Measurements from ENCODE around the gene ARID5A. TPM values are rescaled to one million over a fixed set of nuclear protein-coding genes. Genes with fewer than 3 reads are reported as not detected.
A peak's percentile ranks its signal among the peaks of the same experiment; 100 is the strongest.

ARID5A gene
- total RNA-seq, 2 donors from 2014 or later, result 424 to 433 TPM

DNA sequence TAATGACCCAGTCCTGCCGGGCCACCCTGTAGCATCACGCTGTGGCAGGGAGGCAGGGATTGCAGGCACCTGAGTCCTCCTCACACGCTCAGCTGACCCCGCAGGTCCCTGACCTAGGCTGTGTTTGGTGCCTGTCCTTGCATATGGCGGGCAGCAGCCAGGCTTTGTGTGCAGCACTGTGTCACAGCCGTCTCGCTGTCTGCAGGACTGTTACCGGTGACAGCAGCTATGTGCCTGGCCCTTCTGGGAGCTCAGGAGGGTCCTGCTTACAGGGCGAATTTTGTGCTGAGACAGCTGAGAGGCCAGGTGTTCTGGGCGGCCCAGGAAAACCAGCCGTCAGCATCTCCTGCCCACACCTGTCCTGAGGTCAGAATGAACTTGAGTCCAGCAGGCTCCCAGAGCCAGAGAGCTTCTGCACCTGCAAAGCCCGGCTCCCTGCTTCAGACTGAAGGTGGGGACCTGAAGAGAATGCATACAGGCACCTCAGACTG, 10.4 kb upstream of the ARID5A start:
- H3K4me3 Mint-ChIP-seq, result peak overlapping the region; percentile 83 to 94
- DNase-seq (no peak), ATAC-seq (replicated peaks in 1 of 2) (no peak)
- H3K4me1 Mint-ChIP-seq (ENCODE audit: low read depth), result peaks cover 94% of the 10 kb centered on the region
- no peaks in the 10 kb centered on the region for H3K27me3 Mint-ChIP-seq (ENCODE audit: low read depth)
- H3K27ac Mint-ChIP-seq, result peak overlapping the region; percentile 46
- H3K9me3 Mint-ChIP-seq, result no peaks in the 10 kb centered on the region
- no peaks in the 10 kb centered on the region for H3K36me3 Mint-ChIP-seq (ENCODE audit: insufficient read depth in 2 of 2)

DNA sequence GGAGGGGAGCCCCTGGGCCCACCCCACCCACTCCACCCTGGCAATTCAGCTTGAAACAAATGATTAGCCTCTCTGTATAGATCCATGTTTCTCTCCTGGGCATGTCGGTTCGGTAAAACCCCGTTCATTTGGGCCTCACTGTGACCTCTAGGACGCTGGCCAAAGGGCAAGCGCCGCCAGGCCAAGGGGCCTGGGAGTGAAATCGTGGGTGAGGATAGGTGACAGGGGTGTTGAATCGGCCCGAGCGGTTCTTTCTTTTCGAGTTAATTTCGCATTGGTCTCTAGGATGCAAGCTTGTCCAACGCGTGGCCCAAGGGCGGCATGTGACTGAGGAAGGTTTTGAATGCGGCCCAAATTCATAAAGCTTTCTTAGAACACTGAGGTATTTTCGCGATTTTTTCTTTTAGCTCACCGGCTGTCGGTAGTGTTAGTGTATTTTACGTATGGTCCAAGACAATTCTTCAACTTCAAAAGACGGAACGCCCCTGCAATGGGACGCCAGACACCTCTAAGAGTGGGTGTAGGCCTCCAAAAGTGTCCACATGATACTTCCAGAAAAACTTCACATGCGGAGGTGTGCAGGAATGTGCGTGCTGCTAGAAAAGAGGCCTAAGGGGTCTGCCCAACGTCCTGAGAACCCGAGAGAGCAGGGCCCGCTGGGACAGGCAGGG, 9.8 kb upstream of the ARID5A start:
- H3K27me3 Mint-ChIP-seq (ENCODE audit: low read depth), result no peaks in the 10 kb centered on the region
- H3K4me3 Mint-ChIP-seq, result peak overlapping the region; percentile 83 to 94
- DNase-seq, result no peak
- peak overlapping the region; percentile 96 for H3K27ac Mint-ChIP-seq
- H3K36me3 Mint-ChIP-seq (ENCODE audit: insufficient read depth in 2 of 2), result no peaks in the 10 kb centered on the region
- H3K9me3 Mint-ChIP-seq, result no peaks in the 10 kb centered on the region
- H3K4me1 Mint-ChIP-seq (ENCODE audit: low read depth), result peaks cover 94% of the 10 kb centered on the region
- no peak for ATAC-seq (replicated peaks in 1 of 2)

DNA sequence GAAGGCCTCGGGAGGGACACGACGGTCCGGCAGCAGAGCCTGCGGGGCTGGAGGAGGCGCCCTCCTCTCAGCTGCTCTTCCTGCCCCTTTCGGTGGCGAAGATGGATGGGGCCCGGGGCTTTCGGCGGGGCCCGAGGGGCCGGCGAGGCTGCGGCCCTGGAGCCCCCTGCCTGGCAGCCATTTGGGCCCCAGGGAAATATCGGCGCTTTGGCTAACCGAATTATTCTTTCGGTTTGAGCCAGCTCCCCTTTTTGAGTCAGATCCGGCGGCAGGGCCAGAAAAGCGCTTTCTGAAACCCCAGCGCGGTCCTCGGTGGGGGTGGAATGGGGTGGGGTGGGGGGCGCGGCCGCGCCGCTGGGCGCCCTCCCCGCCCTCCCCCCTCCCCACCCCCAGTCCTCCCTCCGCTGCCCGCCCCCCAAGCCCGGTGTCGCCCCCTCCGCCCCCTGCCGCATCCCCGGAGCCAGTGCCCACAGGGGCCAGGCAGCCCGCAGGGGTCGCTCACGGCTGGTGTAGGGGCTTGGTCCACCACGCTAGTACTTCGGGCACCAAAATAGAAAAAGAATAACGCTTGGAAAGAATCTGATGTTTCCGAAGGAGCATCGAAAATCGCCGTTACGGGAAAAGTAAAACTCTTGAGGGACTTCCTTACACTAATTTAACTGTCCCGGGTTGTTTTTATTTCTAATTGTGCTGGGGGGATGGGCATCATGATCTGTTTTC, 9.1 kb upstream of the ARID5A start:
- H3K27me3 Mint-ChIP-seq (ENCODE audit: low read depth), result no peaks in the 10 kb centered on the region
- H3K4me1 Mint-ChIP-seq (ENCODE audit: low read depth), result peaks cover 94% of the 10 kb centered on the region
- peak overlapping the region; percentile 83 to 94 for H3K4me3 Mint-ChIP-seq
- peak; percentile 22 for ATAC-seq (replicated peaks in 1 of 2)
- no peaks in the 10 kb centered on the region for H3K9me3 Mint-ChIP-seq
- H3K36me3 Mint-ChIP-seq (ENCODE audit: insufficient read depth in 2 of 2), result no peaks in the 10 kb centered on the region
- peak; percentile 87 to 90 for DNase-seq
- peak overlapping the region; percentile 96 for H3K27ac Mint-ChIP-seq

DNA sequence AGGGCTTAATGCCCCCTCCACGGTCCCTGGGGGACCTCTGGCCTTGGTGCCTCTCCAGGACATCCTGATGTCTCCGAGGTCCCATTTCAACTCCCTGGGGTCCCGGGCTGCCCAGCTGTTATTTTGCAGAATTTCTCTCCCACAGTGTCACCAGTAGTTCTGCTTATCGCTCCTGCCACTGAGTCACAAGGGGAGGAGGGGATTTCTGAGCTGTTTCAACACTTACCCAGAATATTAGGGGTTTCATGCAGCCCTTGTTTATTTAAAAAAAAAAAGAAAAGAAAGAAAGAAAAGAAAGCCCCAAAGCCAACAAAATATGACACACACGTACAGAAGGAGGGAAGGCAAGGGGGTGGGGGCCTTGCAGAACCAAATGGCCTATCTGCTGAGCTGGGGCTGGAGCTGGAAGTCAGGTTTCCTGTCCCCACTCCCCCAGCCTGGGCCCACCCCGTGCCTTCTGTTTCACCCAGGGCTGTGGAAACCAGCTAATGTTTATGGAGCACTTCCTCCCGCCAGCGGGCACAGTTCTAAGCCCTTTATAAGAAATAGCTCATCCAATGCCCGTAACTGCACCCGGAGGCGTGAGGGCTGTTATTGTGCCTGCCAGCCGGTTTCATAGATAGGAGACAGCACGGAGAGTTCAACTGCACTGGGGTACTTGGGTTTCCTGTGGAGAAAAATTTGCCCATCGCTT, 8.4 kb upstream of the ARID5A start:
- H3K27me3 Mint-ChIP-seq (ENCODE audit: low read depth), result no peaks in the 10 kb centered on the region
- H3K36me3 Mint-ChIP-seq (ENCODE audit: insufficient read depth in 2 of 2), result no peaks in the 10 kb centered on the region
- peaks cover 94% of the 10 kb centered on the region for H3K4me1 Mint-ChIP-seq (ENCODE audit: low read depth)
- ATAC-seq (replicated peaks in 1 of 2), result peak; percentile 52 to 64
- H3K27ac Mint-ChIP-seq, result peak overlapping the region; percentile 92
- no peaks in the 10 kb centered on the region for H3K9me3 Mint-ChIP-seq
- DNase-seq, result peak; percentile 83 to 89
- peak overlapping the region; percentile 83 to 94 for H3K4me3 Mint-ChIP-seq

DNA sequence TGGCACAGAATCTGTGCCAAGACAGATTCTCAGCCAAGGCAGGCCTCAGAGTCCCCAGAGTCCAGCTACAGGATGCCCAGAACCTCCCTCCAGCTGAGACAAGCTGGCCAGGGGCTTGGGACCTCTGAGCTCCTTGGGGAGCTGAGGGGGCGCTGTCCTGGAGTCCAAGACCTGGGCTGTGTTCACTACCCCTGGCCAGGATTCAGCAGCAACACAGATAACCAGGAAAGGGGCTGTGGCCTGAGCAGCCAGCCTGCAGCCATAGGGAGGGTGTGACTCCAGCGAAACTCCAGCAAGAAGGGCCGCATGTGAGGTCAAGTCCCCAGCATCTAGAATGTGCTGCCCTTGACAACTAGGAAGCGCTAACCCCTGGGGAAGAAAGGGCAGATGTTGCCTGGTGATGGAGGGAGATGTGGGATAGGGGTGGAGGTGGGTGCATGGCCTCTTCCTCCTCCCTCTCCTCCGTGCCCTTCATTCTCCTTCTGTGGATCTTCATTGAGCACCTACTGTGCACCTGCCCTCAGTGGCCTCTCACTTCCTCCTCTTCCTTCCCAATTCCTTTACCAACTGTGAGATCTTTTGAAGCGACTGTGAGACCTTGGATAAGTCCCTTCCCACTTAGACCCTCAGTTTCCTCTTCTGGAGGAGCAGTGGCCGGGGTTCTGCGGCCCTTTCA, 7.7 kb upstream of the ARID5A start:
- Mint-ChIP-seq H3K4me3 (peak overlapping the region; percentile 83 to 94), H3K36me3 (ENCODE audit: insufficient read depth in 2 of 2) (no peaks in the 10 kb centered on the region), H3K9me3 (no peaks in the 10 kb centered on the region), H3K27me3 (ENCODE audit: low read depth) (no peaks in the 10 kb centered on the region), H3K4me1 (ENCODE audit: low read depth) (peaks cover 94% of the 10 kb centered on the region), H3K27ac (peak overlapping the region; percentile 92)
- DNase-seq (no peak), ATAC-seq (replicated peaks in 1 of 2) (no peak)

DNA sequence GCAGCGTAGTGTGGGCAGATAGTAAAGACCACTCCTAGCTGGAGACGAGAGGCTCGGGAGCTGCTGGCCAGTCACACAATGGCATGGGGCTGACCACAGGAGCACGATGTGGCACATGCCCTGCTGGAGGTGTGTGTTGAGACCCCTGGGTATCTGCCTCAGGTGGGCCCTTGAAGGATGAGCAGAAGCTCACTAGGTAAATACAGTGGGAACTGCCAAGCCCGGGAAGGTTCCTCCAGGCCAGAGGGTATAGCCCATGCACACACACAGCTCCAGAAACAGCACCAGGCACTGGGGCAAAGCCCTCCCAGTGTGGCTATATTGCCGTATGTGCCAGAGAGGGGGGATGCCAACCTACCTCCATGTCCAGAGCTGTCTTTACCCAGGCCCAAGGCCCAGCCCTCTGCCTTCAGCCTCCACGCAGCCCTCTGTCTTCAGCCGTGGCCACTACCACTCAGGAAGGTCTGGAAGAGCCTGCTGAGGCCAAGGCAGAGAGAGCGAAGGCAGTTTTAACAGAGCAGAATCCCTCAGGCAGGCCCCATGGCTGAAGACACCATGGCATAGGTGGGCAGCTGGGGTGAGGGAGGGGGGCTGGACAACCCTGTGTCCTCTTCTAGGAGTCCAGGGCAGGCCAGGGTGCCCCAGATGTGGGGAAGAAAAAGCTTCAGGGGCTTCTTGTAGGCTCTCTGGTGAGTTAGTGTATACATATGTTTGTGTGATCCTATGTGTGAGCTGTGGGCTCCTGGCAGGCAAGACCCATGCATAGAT, 7.0 kb upstream of the ARID5A start:
- peak overlapping the region; percentile 92 for H3K27ac Mint-ChIP-seq
- no peaks in the 10 kb centered on the region for H3K27me3 Mint-ChIP-seq (ENCODE audit: low read depth)
- H3K4me3 Mint-ChIP-seq, result peak overlapping the region; percentile 83 to 94
- DNase-seq (no peak), ATAC-seq (replicated peaks in 1 of 2) (no peak)
- peaks cover 94% of the 10 kb centered on the region for H3K4me1 Mint-ChIP-seq (ENCODE audit: low read depth)
- H3K36me3 Mint-ChIP-seq (ENCODE audit: insufficient read depth in 2 of 2), result no peaks in the 10 kb centered on the region
- no peaks in the 10 kb centered on the region for H3K9me3 Mint-ChIP-seq

DNA sequence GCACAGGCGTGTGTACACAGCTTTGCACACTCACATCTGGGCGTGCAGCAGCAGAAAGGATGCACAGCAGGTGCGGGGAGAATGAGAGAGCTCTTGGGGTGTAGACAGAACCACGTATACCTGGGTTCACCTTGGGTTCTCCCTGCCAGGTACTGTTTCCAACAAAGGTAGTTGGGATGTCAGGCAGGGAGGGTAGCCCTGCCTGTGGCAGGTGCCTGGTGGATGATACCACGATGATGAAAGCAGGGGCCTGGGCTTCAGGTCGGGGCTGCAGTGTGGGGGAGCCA, 6.5 kb upstream of the ARID5A start:
- ATAC-seq (replicated peaks in 1 of 2), result no peak
- Mint-ChIP-seq H3K4me3 (peak overlapping the region; percentile 83 to 86), H3K9me3 (no peaks in the 10 kb centered on the region)

DNA sequence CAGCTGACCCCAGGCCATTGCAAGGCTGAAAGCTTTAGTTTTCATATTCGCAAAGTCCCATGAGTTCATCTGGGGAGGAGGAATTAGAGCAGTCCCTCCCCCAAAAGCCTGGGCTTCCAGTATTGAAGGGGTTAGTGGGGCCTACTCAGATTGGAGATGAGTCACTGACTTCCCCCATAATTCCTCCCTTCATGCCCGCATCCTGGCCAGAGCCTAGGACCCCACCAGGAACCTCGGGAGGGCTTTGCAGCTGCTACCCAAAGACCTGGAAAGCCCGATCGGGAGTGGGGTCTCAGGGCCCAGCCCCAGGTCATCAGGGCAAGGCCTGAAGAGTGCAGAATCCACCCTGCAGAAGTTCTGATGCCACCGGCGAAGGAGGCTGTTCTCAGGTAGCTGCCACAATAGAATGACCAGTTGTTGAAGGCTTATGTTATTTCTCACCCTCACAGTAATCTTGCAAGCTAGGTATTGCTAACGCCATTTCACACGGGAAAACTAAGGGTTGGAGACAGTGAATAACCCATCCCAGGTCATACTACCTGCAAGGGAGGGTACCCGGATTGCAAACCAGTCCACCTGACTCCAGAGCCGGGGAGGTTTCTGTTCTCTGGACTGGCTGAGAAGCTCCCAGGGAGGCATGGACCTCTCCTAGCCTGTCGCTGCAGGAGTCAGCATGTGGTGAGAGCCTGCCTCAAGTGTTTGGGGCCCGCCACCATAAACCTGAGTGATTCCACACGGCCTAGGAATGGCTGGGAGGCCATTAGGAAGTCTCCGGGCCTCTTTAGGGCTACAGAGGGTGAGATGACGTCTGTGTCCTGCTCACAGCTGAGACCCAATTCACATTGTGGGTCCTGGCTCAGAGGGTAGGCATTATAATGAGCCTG, 5.8 kb upstream of the ARID5A start:
- Mint-ChIP-seq H3K27ac (peak overlapping the region; percentile 98), H3K36me3 (ENCODE audit: insufficient read depth in 2 of 2) (no peaks in the 10 kb centered on the region), H3K9me3 (no peaks in the 10 kb centered on the region), H3K4me3 (peak overlapping the region; percentile 83 to 86), H3K27me3 (ENCODE audit: low read depth) (no peaks in the 10 kb centered on the region), H3K4me1 (ENCODE audit: low read depth) (peaks cover 93% of the 10 kb centered on the region)
- peak; percentile 36 to 45 for DNase-seq
- peak in 1 of 2 donors; percentile 10 for ATAC-seq (replicated peaks in 1 of 2)

More for the DNA sequence above, 6.5 kb upstream of the ARID5A start:
- Mint-ChIP-seq H3K27ac (peak overlapping the region; percentile 92), H3K36me3 (ENCODE audit: insufficient read depth in 2 of 2) (no peaks in the 10 kb centered on the region), H3K4me1 (ENCODE audit: low read depth) (peaks cover 93% of the 10 kb centered on the region), H3K27me3 (ENCODE audit: low read depth) (no peaks in the 10 kb centered on the region)
- no peak for DNase-seq

DNA sequence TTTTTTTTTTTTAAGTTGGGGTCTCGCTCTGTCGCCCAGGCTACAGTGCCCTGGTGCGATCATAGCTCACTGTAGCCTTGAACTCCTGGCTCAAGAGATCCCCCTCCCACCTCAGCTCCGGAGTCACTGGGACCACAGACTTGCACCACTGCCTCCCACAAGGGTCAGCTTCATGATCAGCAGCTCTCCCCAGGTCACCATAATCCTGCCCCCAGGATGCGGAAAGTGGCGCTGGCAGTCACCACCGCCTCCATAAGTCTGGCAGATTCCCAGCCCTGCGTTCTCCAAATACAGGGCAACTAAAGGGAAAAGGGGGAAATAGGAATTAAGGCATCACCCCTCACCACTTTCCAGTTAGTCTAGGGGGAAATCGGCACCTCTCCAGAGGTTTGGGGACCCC, 5.2 kb upstream of the ARID5A start:
- Mint-ChIP-seq H3K9me3 (no peaks in the 10 kb centered on the region), H3K27ac (peak overlapping the region; percentile 98)
- ATAC-seq (replicated peaks in 1 of 2), result no peak

DNA sequence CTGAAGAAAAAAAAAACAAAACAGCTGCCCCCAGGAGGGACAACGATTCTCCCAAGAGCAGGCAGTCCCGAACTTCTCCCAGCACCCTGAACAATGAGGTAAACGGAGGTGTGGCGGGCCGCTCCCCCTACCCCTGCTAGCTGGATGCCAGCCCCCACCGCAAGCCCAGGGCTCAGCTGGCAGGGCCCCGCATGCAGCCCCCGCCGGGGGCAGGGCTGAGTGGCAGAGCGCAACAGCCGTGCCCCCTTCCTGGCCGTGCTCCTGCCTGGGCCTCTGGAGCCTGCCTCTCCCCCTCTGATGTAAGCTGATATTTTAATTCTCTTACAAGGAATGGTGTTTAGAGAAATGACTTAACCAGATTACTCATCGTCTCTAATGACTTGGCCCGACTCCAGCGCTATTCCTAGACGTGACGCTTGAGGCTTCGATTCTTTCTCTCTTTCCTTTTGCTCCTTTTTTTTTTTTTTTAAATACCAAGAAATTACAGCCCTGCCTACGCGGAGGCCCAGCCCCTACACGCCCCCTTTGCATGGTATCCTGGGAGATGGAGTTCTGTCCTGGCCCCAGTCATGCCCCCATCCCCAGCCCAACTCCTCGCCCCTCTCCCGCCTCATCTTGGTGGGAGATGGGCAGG, 4.6 kb upstream of the ARID5A start:
- H3K36me3 Mint-ChIP-seq (ENCODE audit: insufficient read depth in 2 of 2), result peaks cover under 1% of the 10 kb centered on the region in 2 donors
- H3K4me1 Mint-ChIP-seq (ENCODE audit: low read depth), result peaks cover 87% of the 10 kb centered on the region
- peak overlapping the region; percentile 83 to 86 for H3K4me3 Mint-ChIP-seq
- H3K27me3 Mint-ChIP-seq (ENCODE audit: low read depth), result no peaks in the 10 kb centered on the region
- H3K27ac Mint-ChIP-seq, result peak overlapping the region; percentile 98
- no peaks in the 10 kb centered on the region for H3K9me3 Mint-ChIP-seq
- peak; percentile 85 to 91 for DNase-seq
- peak; percentile 42 to 50 for ATAC-seq (replicated peaks in 1 of 2)

More for the DNA sequence above, 5.2 kb upstream of the ARID5A start:
- Mint-ChIP-seq H3K4me3 (peak overlapping the region; percentile 83 to 86), H3K36me3 (ENCODE audit: insufficient read depth in 2 of 2) (no peaks in the 10 kb centered on the region), H3K4me1 (ENCODE audit: low read depth) (peaks cover 93% of the 10 kb centered on the region), H3K27me3 (ENCODE audit: low read depth) (no peaks in the 10 kb centered on the region)
- DNase-seq, result peak in 1 of 2 donors; percentile 9

DNA sequence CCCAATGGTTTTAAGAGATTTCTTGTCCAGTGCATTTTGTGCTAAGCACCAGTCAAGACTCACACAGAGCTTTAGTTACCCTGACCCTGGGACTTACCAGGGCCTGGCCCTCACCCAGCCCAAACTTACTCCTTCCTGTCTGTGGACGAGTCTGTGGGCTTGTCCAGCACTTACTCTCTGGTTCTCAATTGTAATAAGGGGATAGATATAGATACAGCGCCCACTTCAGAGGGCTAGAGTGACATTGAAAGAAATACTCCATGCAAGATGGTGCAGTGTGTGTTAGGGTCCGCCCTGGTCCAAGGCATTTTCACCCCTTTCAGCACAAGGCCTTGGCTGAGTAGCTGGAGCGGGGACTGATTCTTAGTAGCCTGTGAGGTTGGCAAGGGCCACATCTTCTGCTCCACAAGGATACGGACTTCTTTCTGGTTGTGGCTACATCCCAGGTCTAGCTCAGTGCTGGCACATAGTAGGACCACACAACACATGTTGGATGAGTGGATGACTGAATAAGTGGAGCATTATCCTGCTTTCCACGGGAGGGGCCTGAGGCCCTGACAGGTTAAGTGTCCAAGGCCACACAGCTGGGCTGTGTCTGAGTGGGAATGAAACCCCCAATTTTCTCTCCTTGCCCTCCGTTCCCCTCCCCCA, 3.8 kb upstream of the ARID5A start:
- Mint-ChIP-seq H3K27me3 (ENCODE audit: low read depth) (no peaks in the 10 kb centered on the region), H3K36me3 (ENCODE audit: insufficient read depth in 2 of 2) (peaks cover 3% of the 10 kb centered on the region in 2 donors), H3K9me3 (no peaks in the 10 kb centered on the region), H3K27ac (peak overlapping the region; percentile 98), H3K4me3 (peak overlapping the region; percentile 83 to 86), H3K4me1 (ENCODE audit: low read depth) (peaks cover 85% of the 10 kb centered on the region)
- DNase-seq (peak in 1 of 2 donors; percentile 21), ATAC-seq (replicated peaks in 1 of 2) (no peak)

All from activated T-cell treated with anti-CD3 and anti-CD28 coated beads, Interleukin-2, amount 50 U/mL, for 72 hours (primary cell).